ENCODE results near the gene KLHL8. TPM values are rescaled to one million over a fixed set of nuclear protein-coding genes. Genes with fewer than 3 reads are reported as not detected.

The KLHL8 gene
- total RNA-seq, 1 donor from 2014 or later = 5.4 TPM

- Histone ChIP-seq H3K4me1 (peaks cover 4 to 35% of the 10 kb centered on the region in 2 donors), H3K36me3 (peaks cover 14 to 31% of the 10 kb centered on the region in 2 donors), H3K27ac (peak overlapping the region; percentile 73 to 85), H3K27me3 (no peaks in the 10 kb centered on the region), H3K4me3 (peak overlapping the region in 1 of 2 donors; percentile 56), H3K9me3 (no peaks in the 10 kb centered on the region)
- no peak for DNase-seq (ENCODE audit: low spot score in 2 of 2)
- intact Hi-C loops (cut with DNase I) = loop anchor here (5.0 kb wide), 1 partner anchor 184 kb away; the partner anchor contains the start of gene AFF1
- TF ChIP-seq CTCF (IDR thresholded peaks at IDR 0.05) = no peak
These were observed 98.9 kb downstream of the KLHL8 start for GRCh38 chr4:87121341-87122065.

DNA sequence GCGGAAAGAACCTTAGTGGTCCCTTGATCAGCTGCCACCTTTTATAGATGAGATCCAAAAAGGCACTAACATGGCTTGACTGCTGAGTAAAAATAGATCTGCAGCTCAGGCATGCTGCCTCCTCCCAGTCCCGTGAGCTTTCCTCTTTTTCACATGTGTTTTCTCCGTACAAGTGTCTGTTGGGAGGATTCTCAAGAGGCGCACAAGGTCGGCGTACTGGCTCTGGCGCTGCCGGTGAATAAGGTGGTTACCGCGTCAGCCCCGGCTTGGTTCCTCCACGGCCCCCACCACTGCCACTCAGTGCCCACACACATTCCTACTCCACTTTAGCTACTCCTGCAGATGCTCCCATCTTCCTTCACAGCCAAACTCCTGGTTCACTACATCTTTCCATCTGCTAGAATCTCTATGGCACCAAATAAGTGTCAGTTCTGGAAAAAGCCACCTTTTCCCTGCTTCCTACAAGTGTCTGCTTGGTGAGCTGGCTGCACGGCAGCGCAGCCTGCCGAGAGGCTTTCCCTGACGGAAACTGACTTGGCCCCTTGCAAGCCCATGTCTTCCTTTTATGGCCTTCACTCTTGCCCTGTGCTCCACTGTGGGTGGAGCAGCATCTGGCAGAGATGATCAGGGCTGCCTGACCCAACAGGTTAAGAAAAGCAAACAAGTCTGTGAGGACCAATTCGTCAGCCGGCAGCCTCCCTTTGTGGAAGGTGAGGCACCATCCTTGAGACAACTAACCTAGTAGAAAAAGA is 99.8 kb downstream of the KLHL8 start:
- H3K4me1 ChIP-seq = peaks cover 4 to 43% of the 10 kb centered on the region in 2 donors
- intact Hi-C loops (cut with DNase I) = loop anchor here (1.0 to 5.0 kb wide), 2 partner anchors 113 to 183 kb away; partner anchors contain the start of gene AFF1

GRCh38 chr4:87120010-87120409 is 100.4 kb downstream of the KLHL8 start:
- Histone ChIP-seq H3K27me3 (no peaks in the 10 kb centered on the region), H3K36me3 (peaks cover 6 to 30% of the 10 kb centered on the region in 2 donors), H3K27ac (peak overlapping the region; percentile 73 to 85), H3K4me3 (peak overlapping the region in 1 of 2 donors; percentile 56), H3K9me3 (no peaks in the 10 kb centered on the region), H3K4me1 (peaks cover 4 to 43% of the 10 kb centered on the region in 2 donors)
- no peak for DNase-seq (ENCODE audit: low spot score in 2 of 2)
- intact Hi-C loops (cut with DNase I) = loop anchor here (1.0 to 5.0 kb wide), 2 partner anchors 113 to 183 kb away; partner anchors contain the start of gene AFF1
- TF ChIP-seq CTCF (IDR thresholded peaks at IDR 0.05) = no peak

More for the DNA sequence above, 99.8 kb downstream of the KLHL8 start:
- TF ChIP-seq CTCF (IDR thresholded peaks at IDR 0.05) = peak in 1 of 3 experiments; percentile 15
- H3K27me3 ChIP-seq = no peaks in the 10 kb centered on the region
- DNase-seq (ENCODE audit: low spot score in 2 of 2) = peak in 1 of 2 donors; percentile 74
- H3K4me3 ChIP-seq = peak overlapping the region in 1 of 2 donors; percentile 56
- H3K27ac ChIP-seq = peak overlapping the region; percentile 73 to 85
- peaks cover 7 to 30% of the 10 kb centered on the region in 2 donors for H3K36me3 ChIP-seq
- H3K9me3 ChIP-seq = no peaks in the 10 kb centered on the region

DNA sequence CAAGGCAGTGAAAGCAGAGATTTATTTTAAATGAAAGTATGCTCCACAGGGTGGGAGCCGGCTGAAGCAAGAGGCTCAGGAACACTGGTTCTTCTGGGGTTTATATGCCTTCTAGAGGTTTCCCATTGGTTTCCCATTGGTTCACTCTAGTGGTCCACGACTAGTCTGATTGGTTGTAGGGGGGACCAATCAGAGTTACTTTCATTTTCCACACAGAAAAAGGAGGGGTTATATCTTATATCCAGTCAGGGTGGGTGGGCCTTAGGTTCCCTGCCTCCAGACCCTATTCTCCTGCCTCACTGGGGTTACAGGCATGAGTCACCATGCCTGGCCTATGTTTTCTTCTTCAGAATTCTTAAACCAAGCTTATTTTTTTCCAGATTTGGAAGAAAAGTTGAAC is 101.6 kb downstream of the KLHL8 start:
- no peak for DNase-seq (ENCODE audit: low spot score in 2 of 2)
- no peak for TF ChIP-seq CTCF (IDR thresholded peaks at IDR 0.05)
- intact Hi-C loops (cut with DNase I) = loop anchor here (5.0 kb wide), 1 partner anchor 42 kb away; no protein-coding TSS in a partner anchor
- H3K4me3 ChIP-seq = no peak overlapping the region
- peaks cover 4 to 43% of the 10 kb centered on the region in 2 donors for H3K4me1 ChIP-seq
- peak overlapping the region in 1 of 2 donors; percentile 73 for H3K27ac ChIP-seq
- no peaks in the 10 kb centered on the region for H3K27me3 ChIP-seq
- no peaks in the 10 kb centered on the region for H3K9me3 ChIP-seq
- H3K36me3 ChIP-seq = peaks cover 12 to 33% of the 10 kb centered on the region in 2 donors

DNA sequence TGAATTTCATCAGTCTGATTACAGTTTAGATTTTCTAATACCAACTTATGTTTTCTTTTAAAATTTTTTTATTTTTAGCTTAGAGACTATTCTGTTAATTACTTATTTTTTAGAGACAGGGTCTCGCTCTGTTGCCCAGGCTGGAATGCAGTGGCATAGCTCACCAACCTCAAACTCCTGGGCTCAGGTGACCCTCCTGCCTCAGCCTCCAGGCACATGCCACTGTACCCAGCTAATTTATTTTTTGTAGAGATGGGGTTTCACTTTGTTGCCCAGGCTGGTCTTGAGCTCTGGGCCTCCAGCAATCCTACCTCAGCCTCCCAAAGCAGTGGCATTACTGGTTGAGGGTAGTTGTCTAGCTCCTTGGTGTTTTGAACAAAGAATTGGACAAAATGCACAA is 102.0 kb downstream of the KLHL8 start:
- H3K27me3 ChIP-seq = no peaks in the 10 kb centered on the region
- H3K36me3 ChIP-seq = peaks cover 15 to 33% of the 10 kb centered on the region in 2 donors
- intact Hi-C loops (cut with DNase I) = loop anchor here (5.0 kb wide), 1 partner anchor 41 kb away; no protein-coding TSS in a partner anchor
- no peak for DNase-seq (ENCODE audit: low spot score in 2 of 2)
- H3K27ac ChIP-seq = peak overlapping the region in 1 of 2 donors; percentile 73
- H3K9me3 ChIP-seq = no peaks in the 10 kb centered on the region
- H3K4me3 ChIP-seq = no peak overlapping the region
- TF ChIP-seq CTCF (IDR thresholded peaks at IDR 0.05) = no peak
- H3K4me1 ChIP-seq = peaks cover 4 to 43% of the 10 kb centered on the region in 2 donors
